Measurements from ENCODE around the gene RPGRIP1. TPM values are rescaled to one million over a fixed set of nuclear protein-coding genes. Genes with fewer than 3 reads are reported as not detected.

The RPGRIP1 gene
- total and polyA plus RNA-seq, 2 donors from 2014 or later = 0.47 TPM; not detected in 1

- no peak for DNase-seq
- Histone ChIP-seq H3K4me3 (ENCODE audit: low read length in 3 of 3) (no peak overlapping the region), H3K4me1 (ENCODE audit: control insufficient read depth in 2 of 3, insufficient read depth in 2 of 3, low read depth in 1 of 3, low read length in 3 of 3) (peaks cover 0 to 5% (median 4%) of the 10 kb centered on the region in 3 donors), H3K9ac (ENCODE audit: low read length in 3 of 3) (no peak overlapping the region), H3K27ac (ENCODE audit: low read depth in 2 of 2, low read length in 2 of 2) (no peak overlapping the region), H3K36me3 (ENCODE audit: control insufficient read depth in 2 of 3, insufficient read depth in 3 of 3, low read length in 3 of 3) (no peaks in the 10 kb centered on the region), H3K9me3 (ENCODE audit: control insufficient read depth in 2 of 3, insufficient read depth in 1 of 3, low read length in 3 of 3) (no peaks in the 10 kb centered on the region), H3K27me3 (ENCODE audit: control insufficient read depth, insufficient read depth, low read length) (no peaks in the 10 kb centered on the region)
- TF ChIP-seq, protein P1, sequence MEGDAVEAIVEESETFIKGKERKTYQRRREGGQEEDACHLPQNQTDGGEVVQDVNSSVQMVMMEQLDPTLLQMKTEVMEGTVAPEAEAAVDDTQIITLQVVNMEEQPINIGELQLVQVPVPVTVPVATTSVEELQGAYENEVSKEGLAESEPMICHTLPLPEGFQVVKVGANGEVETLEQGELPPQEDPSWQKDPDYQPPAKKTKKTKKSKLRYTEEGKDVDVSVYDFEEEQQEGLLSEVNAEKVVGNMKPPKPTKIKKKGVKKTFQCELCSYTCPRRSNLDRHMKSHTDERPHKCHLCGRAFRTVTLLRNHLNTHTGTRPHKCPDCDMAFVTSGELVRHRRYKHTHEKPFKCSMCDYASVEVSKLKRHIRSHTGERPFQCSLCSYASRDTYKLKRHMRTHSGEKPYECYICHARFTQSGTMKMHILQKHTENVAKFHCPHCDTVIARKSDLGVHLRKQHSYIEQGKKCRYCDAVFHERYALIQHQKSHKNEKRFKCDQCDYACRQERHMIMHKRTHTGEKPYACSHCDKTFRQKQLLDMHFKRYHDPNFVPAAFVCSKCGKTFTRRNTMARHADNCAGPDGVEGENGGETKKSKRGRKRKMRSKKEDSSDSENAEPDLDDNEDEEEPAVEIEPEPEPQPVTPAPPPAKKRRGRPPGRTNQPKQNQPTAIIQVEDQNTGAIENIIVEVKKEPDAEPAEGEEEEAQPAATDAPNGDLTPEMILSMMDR (IDR thresholded peaks at IDR 0.05; ENCODE audit: borderline replicate concordance, extremely low read depth, insufficient read depth) = no peak
- intact Hi-C loops (cut with DNase I) = no loop called here
- FAIRE-seq = no peak
Measured at GRCh38 chr14:21309956-21310355, 30.1 kb downstream of the RPGRIP1 start.

- FAIRE-seq = no peak
- TF ChIP-seq, protein P1 (IDR thresholded peaks at IDR 0.05; ENCODE audit: borderline replicate concordance, extremely low read depth, insufficient read depth) = no peak
- Histone ChIP-seq H3K9me3 (ENCODE audit: control insufficient read depth in 2 of 3, insufficient read depth in 1 of 3, low read length in 3 of 3) (no peaks in the 10 kb centered on the region), H3K36me3 (ENCODE audit: control insufficient read depth in 2 of 3, insufficient read depth in 3 of 3, low read length in 3 of 3) (no peaks in the 10 kb centered on the region), H3K4me1 (ENCODE audit: control insufficient read depth in 2 of 3, insufficient read depth in 2 of 3, low read depth in 1 of 3, low read length in 3 of 3) (peaks cover 0 to 5% (median 4%) of the 10 kb centered on the region in 3 donors), H3K4me3 (ENCODE audit: low read length in 3 of 3) (no peak overlapping the region), H3K9ac (ENCODE audit: low read length in 3 of 3) (no peak overlapping the region), H3K27me3 (ENCODE audit: control insufficient read depth, insufficient read depth, low read length) (no peaks in the 10 kb centered on the region), H3K27ac (ENCODE audit: low read depth in 2 of 2, low read length in 2 of 2) (no peak overlapping the region)
- DNase-seq = no peak
- intact Hi-C loops (cut with DNase I) = no loop called here
Measured at GRCh38 chr14:21311614-21312013, 31.7 kb downstream of the RPGRIP1 start.

DNA sequence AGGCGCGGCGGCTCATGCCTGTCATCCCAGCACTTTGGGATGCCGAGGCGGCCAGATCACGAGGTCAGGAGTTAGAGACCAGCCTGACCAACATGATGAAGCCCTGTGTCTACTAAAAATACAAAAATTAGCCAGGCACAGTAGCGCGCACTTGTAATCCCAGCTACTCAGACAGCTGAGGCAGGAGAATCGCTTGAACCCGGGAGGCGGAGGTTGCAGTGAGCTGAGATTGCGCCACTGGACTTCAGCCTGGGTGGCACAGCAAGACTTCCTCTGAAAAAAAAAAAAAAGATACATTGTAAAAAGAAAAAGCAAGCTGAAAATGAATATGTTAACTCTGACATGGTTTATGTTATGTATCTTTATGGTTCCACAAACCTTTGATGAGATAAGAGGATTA, 33.6 kb downstream of the RPGRIP1 start:
- intact Hi-C loops (cut with DNase I) = no loop called here
- Histone ChIP-seq H3K4me1 (ENCODE audit: control insufficient read depth in 2 of 3, insufficient read depth in 2 of 3, low read depth in 1 of 3, low read length in 3 of 3) (peaks cover 0 to under 1% (median 0%) of the 10 kb centered on the region in 3 donors), H3K27ac (ENCODE audit: low read depth in 2 of 2, low read length in 2 of 2) (no peak overlapping the region), H3K9me3 (ENCODE audit: control insufficient read depth in 2 of 3, insufficient read depth in 1 of 3, low read length in 3 of 3) (no peaks in the 10 kb centered on the region), H3K9ac (ENCODE audit: low read length in 3 of 3) (no peak overlapping the region), H3K4me3 (ENCODE audit: low read length in 3 of 3) (no peak overlapping the region), H3K27me3 (ENCODE audit: control insufficient read depth, insufficient read depth, low read length) (no peaks in the 10 kb centered on the region), H3K36me3 (ENCODE audit: control insufficient read depth in 2 of 3, insufficient read depth in 3 of 3, low read length in 3 of 3) (no peaks in the 10 kb centered on the region)
- DNase-seq (no peak), FAIRE-seq (no peak)
- TF ChIP-seq, protein P1 (IDR thresholded peaks at IDR 0.05; ENCODE audit: borderline replicate concordance, extremely low read depth, insufficient read depth) = no peak

DNA sequence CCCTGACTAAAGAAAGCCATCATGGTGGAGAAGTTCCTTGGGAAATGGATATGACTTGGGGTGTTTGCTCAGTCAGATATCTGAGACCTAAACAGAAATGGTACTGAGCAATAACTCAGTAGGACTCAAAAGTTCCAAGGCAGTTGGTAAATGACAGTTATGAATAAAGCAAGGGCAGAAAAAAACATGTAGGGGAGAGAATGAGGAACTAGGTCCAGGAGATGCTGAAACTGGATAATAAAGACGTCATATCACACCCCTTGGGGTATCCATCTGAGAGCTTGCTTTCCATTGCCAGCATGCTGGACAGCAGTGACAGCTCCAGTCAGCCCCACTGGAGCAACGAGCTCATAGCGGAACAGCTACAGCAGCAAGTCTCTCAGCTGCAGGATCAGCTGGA, 37.5 kb downstream of the RPGRIP1 start:
- no peak overlapping the region for H3K4me3 ChIP-seq (ENCODE audit: low read length in 3 of 3)
- DNase-seq (no peak), FAIRE-seq (no peak)
- no peak overlapping the region for H3K27ac ChIP-seq (ENCODE audit: low read depth in 2 of 2, low read length in 2 of 2)
- H3K36me3 ChIP-seq (ENCODE audit: control insufficient read depth in 2 of 3, insufficient read depth in 3 of 3, low read length in 3 of 3) = no peaks in the 10 kb centered on the region
- no peaks in the 10 kb centered on the region for H3K9me3 ChIP-seq (ENCODE audit: control insufficient read depth in 2 of 3, insufficient read depth in 1 of 3, low read length in 3 of 3)
- intact Hi-C loops (cut with DNase I) = no loop called here
- no peaks in the 10 kb centered on the region for H3K27me3 ChIP-seq (ENCODE audit: control insufficient read depth, insufficient read depth, low read length)
- H3K4me1 ChIP-seq (ENCODE audit: control insufficient read depth in 2 of 3, insufficient read depth in 2 of 3, low read depth in 1 of 3, low read length in 3 of 3) = no peaks in the 10 kb centered on the region
- TF ChIP-seq, protein P1 (IDR thresholded peaks at IDR 0.05; ENCODE audit: borderline replicate concordance, extremely low read depth, insufficient read depth) = no peak
- H3K9ac ChIP-seq (ENCODE audit: low read length in 3 of 3) = no peak overlapping the region
